K562 (cell line): ENCODE results near the gene IGDCC3. TPM values are rescaled to one million over a fixed set of nuclear protein-coding genes. Genes with fewer than 3 reads are reported as not detected.
A peak's percentile ranks its signal among the peaks of the same experiment; 100 is the strongest.

Source experiments
- BDP1 ChIP-seq: IDR thresholded peaks from 3 replicates; pipeline ENCODE4 v1.6.1; 2011; ENCODE audit not compliant: insufficient read length, insufficient read depth
- HNRNPK ChIP-seq: fragments of 200-400 bp; formaldehyde crosslinking; IDR thresholded peaks from one replicate; pipeline ENCODE4 v1.6.1; 2018; ENCODE audit warnings: mild to moderate bottlenecking, low read depth, low read length; ENCODE audit not compliant: poor library complexity, severe bottlenecking
- JUNB ChIP-seq: fragments of 450-650 bp; formaldehyde crosslinking; conservative IDR thresholded peaks from 2 replicates; pipeline ENCODE4 v1.4.0; 2020; ENCODE audit warnings: mild to moderate bottlenecking
- MCM5 ChIP-seq: fragments of 450-650 bp; IDR thresholded peaks from 2 replicates; pipeline ENCODE4 v1.6.1; 2016; ENCODE audit warnings: low read depth
- U2AF2 ChIP-seq: fragments of 200-400 bp; formaldehyde crosslinking; optimal IDR thresholded peaks from 2 replicates; pipeline ENCODE3; 2017; ENCODE audit warnings: low read depth, mild to moderate bottlenecking, low read length
- ZBTB34 ChIP-seq: fragments of 250-450 bp; sonication (Bioruptor Pico); IDR thresholded peaks from 2 replicates; pipeline ENCODE4 v1.8.0; 2021; ENCODE audit warnings: mild to moderate bottlenecking, moderate library complexity
- polyA plus RNA-seq, 8 experiments: library from polyadenylated mRNA; depleted of rRNA in 4 of 8; stranded (reverse) in 5 of 8; unstranded in 3 of 8; fragments of >200 nt; fragmentation: Nextera tagmentation in 2 of 8; fragmentation: Illumina TruSeq in 1 of 8; extraction: Ambion mirVana in 2 of 8; extraction: Trizol in 1 of 8; gene quantifications; 2 replicates each; pipeline versions ENCODE4 v1.2.1 to v1.2.3, GENCODE V29; 2011 to 2014; ENCODE audit warnings: inconsistent platforms in 1 of 8, missing spikeins in 1 of 8
- total RNA-seq, 7 experiments: library from RNA; depleted of rRNA in 6 of 7; stranded (reverse); fragments of >200 nt in 6 of 7; fragmentation: Illumina TruSeq in 2 of 7; extraction: Trizol in 2 of 7; gene quantifications; 2 replicates each; pipeline versions ENCODE4 v1.2.1 to v1.2.3, GENCODE V29; 2011 to 2021; ENCODE audit warnings: low replicate concordance in 1 of 7
- TF ChIP-seq, protein P1 (sequence below): fragments of 450-650 bp; formaldehyde crosslinking; IDR thresholded peaks from 2 replicates; pipeline ENCODE4 v1.4.0; 2020; ENCODE audit warnings: mild to moderate bottlenecking, mixed read lengths
- TF ChIP-seq, protein P2 (sequence below): sonication (generic); formaldehyde crosslinking; IDR thresholded peaks from 2 replicates; pipeline ENCODE4 v1.8.1; 2023; ENCODE audit warnings: mild to moderate bottlenecking, missing genetic modification reagents
- TF ChIP-seq, protein P3 (sequence below), 2 experiments: fragments of 450-650 bp; formaldehyde crosslinking in 1 of 2; IDR thresholded peaks; 2 replicates each; pipeline versions ENCODE4 v1.4.0 to v1.6.1; 2014 to 2020; ENCODE audit warnings: mild to moderate bottlenecking in 2 of 2, borderline replicate concordance in 1 of 2, low read depth in 1 of 2
- TF ChIP-seq, protein P4 (sequence below): fragments of 450-650 bp; formaldehyde crosslinking; IDR thresholded peaks from 2 replicates; pipeline ENCODE4 v1.4.0; 2020; ENCODE audit warnings: mild to moderate bottlenecking

Gene IGDCC3
- total and polyA plus RNA-seq, 9 of the 15 experiments (the other 6 are each of a cell fraction or from before 2014, with no cell fraction given), result not detected

- TF ChIP-seq ZBTB34 (0 out of 2 replicates have a peak, but pooled peaks have one; percentile 18), BDP1 (no peak), JUNB (CRISPR knock-in tag) (no peak), U2AF2 (no peak), MCM5 (no peak), HNRNPK (no peak)
- TF ChIP-seq, protein P1, sequence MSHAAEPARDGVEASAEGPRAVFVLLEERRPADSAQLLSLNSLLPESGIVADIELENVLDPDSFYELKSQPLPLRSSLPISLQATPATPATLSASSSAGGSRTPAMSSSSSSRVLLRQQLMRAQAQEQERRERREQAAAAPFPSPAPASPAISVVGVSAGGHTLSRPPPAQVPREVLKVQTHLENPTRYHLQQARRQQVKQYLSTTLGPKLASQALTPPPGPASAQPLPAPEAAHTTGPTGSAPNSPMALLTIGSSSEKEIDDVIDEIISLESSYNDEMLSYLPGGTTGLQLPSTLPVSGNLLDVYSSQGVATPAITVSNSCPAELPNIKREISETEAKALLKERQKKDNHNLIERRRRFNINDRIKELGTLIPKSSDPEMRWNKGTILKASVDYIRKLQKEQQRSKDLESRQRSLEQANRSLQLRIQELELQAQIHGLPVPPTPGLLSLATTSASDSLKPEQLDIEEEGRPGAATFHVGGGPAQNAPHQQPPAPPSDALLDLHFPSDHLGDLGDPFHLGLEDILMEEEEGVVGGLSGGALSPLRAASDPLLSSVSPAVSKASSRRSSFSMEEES (CRISPR knock-in tag), result peak; percentile 23
- TF ChIP-seq, protein P2, sequence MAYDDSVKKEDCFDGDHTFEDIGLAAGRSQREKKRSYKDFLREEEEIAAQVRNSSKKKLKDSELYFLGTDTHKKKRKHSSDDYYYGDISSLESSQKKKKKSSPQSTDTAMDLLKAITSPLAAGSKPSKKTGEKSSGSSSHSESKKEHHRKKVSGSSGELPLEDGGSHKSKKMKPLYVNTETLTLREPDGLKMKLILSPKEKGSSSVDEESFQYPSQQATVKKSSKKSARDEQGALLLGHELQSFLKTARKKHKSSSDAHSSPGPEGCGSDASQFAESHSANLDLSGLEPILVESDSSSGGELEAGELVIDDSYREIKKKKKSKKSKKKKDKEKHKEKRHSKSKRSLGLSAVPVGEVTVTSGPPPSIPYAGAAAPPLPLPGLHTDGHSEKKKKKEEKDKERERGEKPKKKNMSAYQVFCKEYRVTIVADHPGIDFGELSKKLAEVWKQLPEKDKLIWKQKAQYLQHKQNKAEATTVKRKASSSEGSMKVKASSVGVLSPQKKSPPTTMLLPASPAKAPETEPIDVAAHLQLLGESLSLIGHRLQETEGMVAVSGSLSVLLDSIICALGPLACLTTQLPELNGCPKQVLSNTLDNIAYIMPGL (CRISPR knock-in tag), result peak; percentile 37; the same call in 1 of the 2 replicates
- TF ChIP-seq, protein P3, sequence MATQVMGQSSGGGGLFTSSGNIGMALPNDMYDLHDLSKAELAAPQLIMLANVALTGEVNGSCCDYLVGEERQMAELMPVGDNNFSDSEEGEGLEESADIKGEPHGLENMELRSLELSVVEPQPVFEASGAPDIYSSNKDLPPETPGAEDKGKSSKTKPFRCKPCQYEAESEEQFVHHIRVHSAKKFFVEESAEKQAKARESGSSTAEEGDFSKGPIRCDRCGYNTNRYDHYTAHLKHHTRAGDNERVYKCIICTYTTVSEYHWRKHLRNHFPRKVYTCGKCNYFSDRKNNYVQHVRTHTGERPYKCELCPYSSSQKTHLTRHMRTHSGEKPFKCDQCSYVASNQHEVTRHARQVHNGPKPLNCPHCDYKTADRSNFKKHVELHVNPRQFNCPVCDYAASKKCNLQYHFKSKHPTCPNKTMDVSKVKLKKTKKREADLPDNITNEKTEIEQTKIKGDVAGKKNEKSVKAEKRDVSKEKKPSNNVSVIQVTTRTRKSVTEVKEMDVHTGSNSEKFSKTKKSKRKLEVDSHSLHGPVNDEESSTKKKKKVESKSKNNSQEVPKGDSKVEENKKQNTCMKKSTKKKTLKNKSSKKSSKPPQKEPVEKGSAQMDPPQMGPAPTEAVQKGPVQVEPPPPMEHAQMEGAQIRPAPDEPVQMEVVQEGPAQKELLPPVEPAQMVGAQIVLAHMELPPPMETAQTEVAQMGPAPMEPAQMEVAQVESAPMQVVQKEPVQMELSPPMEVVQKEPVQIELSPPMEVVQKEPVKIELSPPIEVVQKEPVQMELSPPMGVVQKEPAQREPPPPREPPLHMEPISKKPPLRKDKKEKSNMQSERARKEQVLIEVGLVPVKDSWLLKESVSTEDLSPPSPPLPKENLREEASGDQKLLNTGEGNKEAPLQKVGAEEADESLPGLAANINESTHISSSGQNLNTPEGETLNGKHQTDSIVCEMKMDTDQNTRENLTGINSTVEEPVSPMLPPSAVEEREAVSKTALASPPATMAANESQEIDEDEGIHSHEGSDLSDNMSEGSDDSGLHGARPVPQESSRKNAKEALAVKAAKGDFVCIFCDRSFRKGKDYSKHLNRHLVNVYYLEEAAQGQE (IDR thresholded peaks at IDR 0.05; ENCODE audit: borderline replicate concordance), result 0 out of 2 replicates have a peak, but pooled peaks have one; percentile 9
- TF ChIP-seq, protein P3 (CRISPR knock-in tag; IDR thresholded peaks at IDR 0.05; ENCODE audit: low read depth), result peak; percentile 9; the same call in 1 of the 2 replicates
- TF ChIP-seq, protein P4, sequence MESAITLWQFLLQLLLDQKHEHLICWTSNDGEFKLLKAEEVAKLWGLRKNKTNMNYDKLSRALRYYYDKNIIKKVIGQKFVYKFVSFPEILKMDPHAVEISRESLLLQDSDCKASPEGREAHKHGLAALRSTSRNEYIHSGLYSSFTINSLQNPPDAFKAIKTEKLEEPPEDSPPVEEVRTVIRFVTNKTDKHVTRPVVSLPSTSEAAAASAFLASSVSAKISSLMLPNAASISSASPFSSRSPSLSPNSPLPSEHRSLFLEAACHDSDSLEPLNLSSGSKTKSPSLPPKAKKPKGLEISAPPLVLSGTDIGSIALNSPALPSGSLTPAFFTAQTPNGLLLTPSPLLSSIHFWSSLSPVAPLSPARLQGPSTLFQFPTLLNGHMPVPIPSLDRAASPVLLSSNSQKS (CRISPR knock-in tag), result peak; percentile 86
These were observed 73.2 kb downstream of the IGDCC3 start, which contains the start of gene RNU5B-1 (continued) for GRCh38 chr15:65304381-65305149.
